Measurements from ENCODE around the gene HEPN1. TPM values are rescaled to one million over a fixed set of nuclear protein-coding genes. Genes with fewer than 3 reads are reported as not detected.
A peak's percentile ranks its signal among the peaks of the same experiment; 100 is the strongest.

HEPN1 gene
- total and polyA plus RNA-seq, 2 donors (not counting 3 experiments of a cell fraction or from before 2014, with no cell fraction given): not detected

DNA sequence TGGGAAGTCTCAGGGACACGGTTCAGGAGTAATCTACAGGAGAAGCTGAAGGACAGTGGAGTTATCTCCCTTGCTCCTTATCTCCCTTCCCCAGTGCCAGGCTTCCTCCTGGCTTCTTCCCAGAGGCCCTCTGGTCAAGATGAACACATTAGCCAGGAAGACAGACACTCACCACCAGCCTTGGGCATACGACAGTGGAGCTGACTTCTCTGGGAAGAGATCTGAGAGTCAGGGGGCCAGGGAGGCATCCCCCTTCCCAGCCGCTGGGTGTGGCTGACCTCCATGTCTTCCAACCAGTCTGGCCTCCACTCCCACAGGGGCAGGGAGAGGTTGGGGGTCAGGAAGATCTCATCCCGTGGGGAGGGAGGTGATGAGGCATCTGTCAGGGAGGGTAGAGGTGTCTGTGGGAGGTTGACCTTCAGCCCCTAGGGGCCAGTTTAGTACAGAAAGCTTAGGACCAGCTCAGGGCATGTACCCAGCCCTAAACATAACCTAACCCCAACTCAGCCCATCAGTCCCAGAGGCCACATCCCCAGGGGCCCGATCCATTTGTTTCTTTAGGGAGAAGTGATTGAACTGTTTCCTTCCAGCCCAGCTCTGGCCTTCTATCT lies 34.1 kb upstream of the HEPN1 start:
- Histone ChIP-seq H4K20me1 (replicated peaks; ENCODE audit: control insufficient read depth, extremely low read depth, insufficient read depth, low read length) (no peaks in the 10 kb centered on the region), H2AFZ (ENCODE audit: low read depth, low read length) (no peak overlapping the region), H3K36me3 (ENCODE audit: control insufficient read depth in 2 of 2, extremely low read depth in 1 of 2, insufficient read depth in 2 of 2, low read length in 2 of 2) (peaks cover 46 to 47% of the 10 kb centered on the region in 2 experiments), H3K79me2 (ENCODE audit: control insufficient read depth, insufficient read depth, low read length) (peaks cover 28% of the 10 kb centered on the region), H3K9ac (replicated peaks; ENCODE audit: extremely low read depth, insufficient read depth, low read length) (no peak overlapping the region), H3K4me2 (ENCODE audit: insufficient read depth, low read length) (no peak overlapping the region), H3K27me3 (ENCODE audit: control insufficient read depth in 2 of 2, insufficient read depth in 2 of 2, low read length in 2 of 2) (no peaks in the 10 kb centered on the region), H3K9me1 (replicated peaks; ENCODE audit: control insufficient read depth, extremely low read depth, insufficient read depth, low read length) (no peaks in the 10 kb centered on the region), H3K9me3 (replicated peaks; ENCODE audit: control insufficient read depth, insufficient read depth, low read length) (no peaks in the 10 kb centered on the region), H3K4me3 (replicated peaks in 1 of 3; ENCODE audit: insufficient read depth in 1 of 3, low read depth in 1 of 3, low read length in 3 of 3) (no peak overlapping the region), H3K4me1 (ENCODE audit: control insufficient read depth, extremely low read depth, insufficient read depth, low read length) (peaks cover 73% of the 10 kb centered on the region), H3K27ac (ENCODE audit: insufficient read depth, low read depth, low read length) (no peak overlapping the region)
- no peak for TF ChIP-seq EZH2 (IDR thresholded peaks at IDR 0.05; ENCODE audit: borderline replicate concordance, low read depth, low read length, severe bottlenecking)
- TF ChIP-seq POLR2A (IDR thresholded peaks at IDR 0.05; ENCODE audit: low read depth, low read length): peak; percentile 39
- TF ChIP-seq GATA2 (IDR thresholded peaks at IDR 0.05; ENCODE audit: insufficient read depth, insufficient read length, low read depth, low read length): peak; percentile 38
- TF ChIP-seq, protein P1, sequence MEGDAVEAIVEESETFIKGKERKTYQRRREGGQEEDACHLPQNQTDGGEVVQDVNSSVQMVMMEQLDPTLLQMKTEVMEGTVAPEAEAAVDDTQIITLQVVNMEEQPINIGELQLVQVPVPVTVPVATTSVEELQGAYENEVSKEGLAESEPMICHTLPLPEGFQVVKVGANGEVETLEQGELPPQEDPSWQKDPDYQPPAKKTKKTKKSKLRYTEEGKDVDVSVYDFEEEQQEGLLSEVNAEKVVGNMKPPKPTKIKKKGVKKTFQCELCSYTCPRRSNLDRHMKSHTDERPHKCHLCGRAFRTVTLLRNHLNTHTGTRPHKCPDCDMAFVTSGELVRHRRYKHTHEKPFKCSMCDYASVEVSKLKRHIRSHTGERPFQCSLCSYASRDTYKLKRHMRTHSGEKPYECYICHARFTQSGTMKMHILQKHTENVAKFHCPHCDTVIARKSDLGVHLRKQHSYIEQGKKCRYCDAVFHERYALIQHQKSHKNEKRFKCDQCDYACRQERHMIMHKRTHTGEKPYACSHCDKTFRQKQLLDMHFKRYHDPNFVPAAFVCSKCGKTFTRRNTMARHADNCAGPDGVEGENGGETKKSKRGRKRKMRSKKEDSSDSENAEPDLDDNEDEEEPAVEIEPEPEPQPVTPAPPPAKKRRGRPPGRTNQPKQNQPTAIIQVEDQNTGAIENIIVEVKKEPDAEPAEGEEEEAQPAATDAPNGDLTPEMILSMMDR (IDR thresholded peaks at IDR 0.05; ENCODE audit: extremely low read depth in 1 of 2, insufficient read depth in 1 of 2, low read depth in 1 of 2, low read length in 2 of 2): no peak
- peak; percentile 49 for TF ChIP-seq POLR2AphosphoS5 (IDR thresholded peaks at IDR 0.05; ENCODE audit: insufficient read depth, low read depth, low read length)
- POLR2A ChIA-PET: interaction anchor here (4.5 kb wide), 1 partner anchor 13 kb away, joined by 39 read pairs; the partner anchor contains the start of gene ROBO4
- intact Hi-C loops (cut with micrococcal nuclease): no loop called here
- BruUV-seq (replicated peaks): no TSS peak
- FAIRE-seq: peak; percentile 35
- DNase-seq (ENCODE audit: low read depth, low spot score): peak; percentile 36
- CTCF ChIA-PET: interaction anchor here (1.1 to 3.5 kb wide), 6 partner anchors 9 to 462 kb away, joined by 3 to 14 read pairs (median 4); partner anchors contain the start of gene ROBO4
- dilution Hi-C loops (cut with MboI; ENCODE audit: extremely low pct_ligation_motif_present, low sequenced_read_pairs): no loop called here

All from endothelial cell of umbilical vein (primary cell).